GM21717 (cell line): ENCODE data around the gene TNRC6C.
"Not testable (repeated sequence)": the region's sequence is repeated elsewhere in the genome, so short reads cannot be mapped to it uniquely, and the experiment has no call there.

ENCODE experiments used
- ATAC-seq: cut with Tn5 transposase; IDR thresholded peaks from one replicate; pipeline ENCODE4 v1.9.1; 2021; ENCODE audit warnings: mild to moderate bottlenecking, moderate library complexity; ENCODE audit not compliant: unreplicated experiment

The TNRC6C gene

DNA sequence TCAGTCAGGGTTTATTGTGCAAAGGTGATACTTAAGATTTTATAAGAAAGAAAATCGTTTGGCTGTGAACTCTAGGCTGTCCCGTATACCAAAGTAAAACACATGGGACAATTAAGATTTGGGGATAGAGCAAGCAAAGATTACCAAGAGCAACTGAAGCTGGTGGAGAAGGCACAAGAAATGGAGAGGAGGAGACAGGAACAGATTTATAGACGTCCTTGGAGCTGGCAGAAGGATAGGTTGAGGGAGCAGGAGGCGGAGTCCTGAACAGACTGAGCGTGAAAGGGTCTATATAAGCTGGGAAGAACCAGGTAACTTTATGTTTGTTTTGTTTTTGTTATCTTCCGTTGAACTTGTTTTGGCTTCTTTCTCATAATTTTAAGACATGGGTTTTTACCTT lies 3.8 kb downstream of the TNRC6C start:
- no peak for ATAC-seq

DNA sequence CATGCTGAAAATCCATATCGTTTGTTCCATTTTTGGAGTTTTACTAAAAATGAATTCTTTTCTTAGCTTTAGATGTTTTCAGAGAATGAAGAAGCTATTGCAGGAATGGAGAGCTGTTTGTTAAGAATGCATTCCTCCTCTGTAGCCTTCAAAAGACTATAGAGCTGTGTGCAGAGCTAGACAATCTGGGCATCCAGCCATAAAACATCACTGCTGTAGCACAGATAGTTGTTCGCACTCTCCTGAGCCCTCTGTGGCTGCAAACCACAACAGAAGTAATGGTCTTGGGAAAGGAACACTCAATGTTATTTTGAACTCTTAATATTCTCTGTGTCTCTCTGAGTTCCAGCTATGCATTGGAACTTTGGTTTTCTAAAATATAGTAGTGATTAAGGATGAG lies 4.9 kb downstream of the TNRC6C start:
- ATAC-seq: no peak

DNA sequence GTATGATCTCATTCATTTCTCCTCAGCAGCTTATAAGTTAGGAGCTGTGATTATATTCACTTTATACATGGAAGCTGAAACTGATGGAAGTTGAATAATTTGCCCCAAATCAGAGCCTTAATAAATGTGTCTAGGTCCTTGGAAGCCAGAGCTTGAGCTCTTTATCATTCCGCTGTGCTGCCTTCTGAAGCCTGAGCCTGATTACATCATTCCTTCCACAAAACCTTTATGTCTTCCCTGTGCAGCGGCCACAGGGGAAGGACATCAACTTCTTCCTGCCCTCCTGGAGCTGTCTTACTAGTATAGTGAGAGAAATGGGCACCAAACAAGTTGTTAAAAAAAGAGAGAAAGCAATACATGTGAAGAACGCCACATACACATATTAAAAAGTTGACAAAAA lies 6.8 kb downstream of the TNRC6C start:
- ATAC-seq: no peak

DNA sequence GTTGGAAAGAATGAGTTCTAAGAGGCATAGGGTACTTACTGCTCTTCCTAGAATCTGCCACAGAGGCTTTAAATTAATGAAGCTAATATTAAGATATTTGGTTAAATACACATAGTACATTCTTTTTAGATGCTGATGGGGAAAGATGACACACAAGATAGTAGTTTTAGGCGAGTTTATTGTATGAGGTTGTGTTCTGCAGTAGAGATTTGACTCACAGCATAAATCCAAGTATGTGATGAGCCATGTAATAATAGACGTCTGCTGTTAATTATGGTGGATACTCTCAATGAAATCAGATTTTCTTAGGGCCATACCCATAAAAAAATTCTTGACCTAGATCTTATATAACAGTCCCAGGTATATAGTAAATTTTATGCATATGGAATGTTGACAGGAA lies 8.0 kb downstream of the TNRC6C start:
- no peak for ATAC-seq

DNA sequence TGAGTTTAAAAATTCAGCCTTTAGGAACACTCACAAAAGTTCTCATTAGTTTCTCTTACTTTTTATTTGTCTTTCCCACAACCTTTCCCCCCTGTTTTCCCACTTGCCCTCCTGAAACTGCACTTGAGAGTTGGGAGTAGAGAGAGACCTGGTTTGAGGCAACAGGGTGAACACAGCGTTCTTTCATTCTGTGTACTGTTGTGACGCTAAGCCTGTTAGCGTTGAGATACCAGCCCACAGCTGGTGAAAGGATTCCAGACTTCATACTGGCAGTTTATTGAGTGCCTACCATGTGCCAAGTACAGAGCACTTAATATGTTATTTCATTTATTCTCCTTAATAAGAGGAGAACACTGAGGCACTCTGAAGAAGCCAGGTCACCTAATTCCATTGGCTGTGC lies 10.3 kb downstream of the TNRC6C start:
- ATAC-seq: no peak

DNA sequence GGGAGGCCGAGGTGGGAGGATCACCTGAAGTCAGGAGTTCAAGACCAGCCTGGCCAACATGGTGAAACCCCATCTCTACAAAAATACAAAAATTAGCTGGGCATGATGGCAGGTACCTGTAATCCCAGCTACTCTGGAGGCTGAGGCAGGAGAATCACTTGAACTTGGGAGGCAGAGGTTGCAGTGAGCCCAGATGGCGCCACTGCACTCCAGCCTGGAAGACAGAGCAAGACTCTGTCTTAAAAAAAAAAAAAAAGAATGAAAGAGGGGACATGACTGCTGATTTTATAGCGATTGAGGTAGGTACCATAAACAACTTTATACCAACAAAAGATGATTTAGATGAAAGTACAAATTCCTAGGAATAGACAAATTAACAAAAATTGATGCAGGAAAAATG lies 13.8 kb downstream of the TNRC6C start:
- not testable (repeated sequence) for ATAC-seq

DNA sequence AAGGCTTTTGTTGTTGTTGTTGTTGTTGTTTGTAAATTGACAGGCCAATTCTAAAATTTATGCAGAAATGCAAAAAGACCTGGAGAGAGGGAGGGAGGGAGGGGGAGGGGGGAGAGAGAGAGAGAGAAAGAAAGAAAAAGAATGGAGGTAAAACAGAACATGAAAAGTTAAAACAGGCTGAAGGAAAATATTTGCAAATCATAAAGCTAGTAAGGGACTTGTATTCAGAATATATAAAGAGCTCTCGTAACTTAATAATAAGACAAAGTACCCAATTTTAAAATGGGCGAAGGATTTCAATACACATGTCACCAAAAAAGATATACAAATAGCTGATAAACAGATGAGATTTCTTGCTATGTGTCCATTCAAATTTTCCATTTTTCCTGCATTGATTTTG lies 15.4 kb downstream of the TNRC6C start:
- ATAC-seq: no peak

DNA sequence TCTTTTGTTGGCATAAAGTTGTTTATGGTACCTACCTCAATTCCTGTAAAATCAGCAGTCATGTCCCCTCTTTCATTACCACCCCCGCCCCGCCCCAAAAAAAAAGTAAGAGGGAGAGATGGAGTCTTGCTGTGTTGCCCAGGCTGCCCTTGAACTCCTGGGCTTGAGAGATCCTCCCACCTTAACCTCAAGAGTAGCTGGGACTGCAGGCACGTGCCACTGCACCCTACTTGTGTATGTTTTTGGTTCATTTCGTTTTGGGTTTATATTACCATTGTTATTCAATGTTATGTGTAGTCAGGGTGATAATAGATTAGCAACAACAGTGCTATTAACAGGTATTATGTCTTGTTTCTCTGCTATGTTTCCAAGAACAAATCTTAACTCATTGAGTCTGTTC lies 15.9 kb downstream of the TNRC6C start:
- no peak for ATAC-seq

DNA sequence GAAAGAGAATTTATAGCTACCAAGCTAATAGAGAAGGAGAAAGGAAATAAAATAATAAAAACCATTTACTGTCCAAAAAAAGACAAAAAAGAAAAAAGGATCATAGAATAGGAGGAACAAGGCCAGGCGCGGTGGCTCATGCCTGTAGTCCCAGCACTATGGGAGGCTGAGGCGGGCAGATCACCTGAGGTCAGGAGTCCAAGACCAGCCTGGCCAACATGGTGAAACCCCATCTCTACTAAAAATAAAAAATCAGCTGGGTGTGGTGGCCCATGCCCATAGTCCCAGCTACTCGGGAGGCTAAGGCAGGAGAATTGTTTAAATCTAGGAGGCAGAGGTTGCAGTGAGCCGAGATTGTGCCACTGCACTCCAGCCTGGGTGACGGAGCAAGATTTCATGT lies 23.9 kb downstream of the TNRC6C start:
- ATAC-seq: not testable (repeated sequence)

DNA sequence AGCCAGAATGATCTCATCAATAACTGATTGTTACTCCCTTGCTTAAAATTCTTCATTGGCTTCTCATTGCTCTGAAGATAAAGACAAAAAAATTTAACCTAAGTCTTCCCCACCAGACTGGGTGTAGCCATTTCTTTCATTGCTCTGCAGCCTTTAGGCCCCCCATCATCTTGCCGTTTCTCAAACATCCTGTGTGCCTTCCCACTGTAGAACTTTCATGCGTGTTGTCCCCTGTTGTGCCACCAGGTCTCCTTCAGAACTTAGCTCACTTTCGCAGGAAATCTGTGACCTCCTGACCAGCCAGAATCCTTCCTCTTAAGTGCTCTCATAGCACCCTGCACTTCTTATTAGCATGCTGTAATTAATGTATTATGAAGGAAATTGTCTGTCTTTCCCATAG lies 31.8 kb downstream of the TNRC6C start:
- ATAC-seq: no peak

DNA sequence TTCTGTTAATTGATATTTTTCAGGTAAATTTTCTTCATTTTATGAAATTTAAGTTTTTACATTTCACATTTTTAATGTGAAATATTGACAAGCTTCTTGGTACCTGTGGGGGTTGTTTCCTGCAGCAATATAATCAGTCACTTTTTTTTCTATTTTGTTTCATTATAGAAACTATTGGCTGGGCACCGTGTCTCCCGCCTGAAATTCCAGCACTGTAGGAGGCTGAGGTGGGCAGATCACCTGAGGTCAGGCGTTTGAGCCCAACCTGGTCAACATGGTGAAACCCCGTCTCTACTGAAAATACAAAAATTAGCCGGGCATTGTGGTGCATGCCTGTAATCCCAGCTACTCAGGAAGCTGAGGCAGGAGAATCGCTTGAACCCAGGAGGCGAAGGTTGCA lies 35.2 kb downstream of the TNRC6C start:
- not testable (repeated sequence) for ATAC-seq

DNA sequence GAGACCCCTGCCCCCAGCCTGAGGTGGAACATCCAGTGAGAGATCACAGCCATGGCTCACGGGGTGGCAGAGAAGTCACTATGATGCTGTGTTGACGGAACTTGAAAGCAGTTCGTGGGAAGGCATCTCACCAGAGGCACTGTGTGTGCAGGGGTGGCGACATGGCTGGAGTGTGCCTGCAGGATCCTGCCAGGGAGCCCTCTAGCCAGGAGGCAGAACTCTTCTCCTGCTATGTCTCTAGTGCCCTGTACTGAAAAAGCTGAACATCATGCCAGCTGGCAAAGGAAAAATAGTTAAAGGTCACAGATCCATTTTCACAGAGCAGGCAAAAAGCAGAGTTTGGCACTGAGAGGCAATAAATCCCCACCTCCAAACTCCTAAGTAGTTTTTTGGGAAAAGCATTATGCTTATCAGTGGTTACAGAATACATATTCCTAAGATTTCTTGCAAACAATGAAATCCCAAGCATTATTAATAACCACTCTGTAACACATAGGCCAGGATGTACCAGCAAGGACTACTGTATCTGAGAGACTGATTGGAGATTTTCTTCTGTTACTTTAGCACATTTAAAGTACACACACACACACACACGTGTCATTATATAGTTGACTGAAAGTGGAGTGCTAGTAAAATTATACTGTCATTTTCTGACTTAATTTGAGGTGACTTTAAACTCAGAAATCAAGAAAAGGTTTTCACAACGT lies 36.8 kb downstream of the TNRC6C start:
- ATAC-seq: no peak

DNA sequence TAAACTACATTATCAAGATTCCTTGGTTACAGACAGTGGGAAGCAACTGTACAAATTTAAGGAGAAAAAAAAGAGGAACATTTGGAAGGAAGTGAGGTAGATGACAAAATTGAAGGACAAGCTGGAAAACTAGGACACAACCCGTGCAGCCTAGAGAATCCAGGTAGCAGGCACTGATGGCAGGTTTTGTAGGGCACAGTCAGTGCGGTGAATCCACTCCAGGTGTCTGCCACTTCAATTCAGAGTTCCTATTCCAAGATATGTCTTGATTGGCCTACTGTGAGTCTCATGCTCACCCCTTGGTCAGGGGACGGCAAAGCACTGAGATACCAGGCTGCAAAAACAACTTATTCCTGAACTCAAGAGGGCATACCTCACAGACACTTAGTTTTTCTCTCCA lies 37.8 kb downstream of the TNRC6C start:
- ATAC-seq: no peak

DNA sequence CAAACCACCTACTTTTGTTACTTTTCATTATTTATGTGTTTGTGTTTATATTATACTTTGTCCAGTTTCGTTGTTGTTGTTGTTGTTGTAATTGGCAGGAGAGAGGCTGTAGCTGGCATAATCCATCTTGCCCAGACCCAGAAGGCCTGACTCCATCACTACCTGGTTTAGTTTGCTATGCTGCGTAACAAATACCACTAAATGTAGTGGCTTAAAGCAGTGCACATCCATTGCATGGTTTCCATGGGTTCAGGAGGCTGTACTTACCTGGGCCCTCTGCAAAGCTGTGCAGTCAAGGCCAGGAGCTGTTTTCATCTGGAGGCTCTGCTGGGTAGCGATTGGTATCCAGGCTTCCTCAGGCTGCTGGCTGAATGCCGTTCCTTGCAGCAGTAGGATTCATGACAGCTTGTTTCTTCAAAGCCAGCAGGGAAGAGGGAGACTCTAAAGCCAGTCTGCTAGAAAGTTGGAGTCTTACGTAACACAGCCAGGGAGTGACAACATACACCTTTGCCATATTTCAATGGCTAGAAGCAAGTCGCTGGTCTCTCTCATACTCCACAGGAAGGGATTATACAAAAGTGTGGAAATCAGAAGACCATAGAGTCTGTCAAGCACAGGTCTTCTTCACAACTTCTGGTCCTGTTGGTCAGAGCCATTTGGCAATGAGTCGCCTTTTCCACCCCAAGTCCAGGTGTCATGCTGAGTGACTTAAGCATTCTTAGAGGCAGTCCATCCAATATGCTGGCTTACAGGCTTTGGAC lies 41.1 kb downstream of the TNRC6C start:
- no peak for ATAC-seq

DNA sequence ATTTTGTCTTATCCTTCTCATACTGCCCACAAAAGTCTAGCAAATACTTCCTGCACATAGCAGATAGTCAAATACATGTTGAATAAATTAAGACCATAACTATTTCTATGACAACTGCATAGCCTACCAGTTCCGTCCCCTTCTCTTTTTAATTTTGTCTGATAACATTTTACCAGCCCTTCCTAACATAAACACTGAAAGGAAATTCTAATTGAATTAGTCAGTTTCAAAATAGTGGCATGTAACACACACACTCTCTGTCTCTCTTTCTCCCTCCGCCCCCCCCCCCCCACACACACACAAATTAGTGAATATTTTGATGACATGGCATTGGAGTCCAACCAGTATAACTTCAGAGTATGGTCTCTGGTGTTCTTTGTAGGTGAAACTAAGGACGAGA lies 41.8 kb downstream of the TNRC6C start:
- ATAC-seq: no peak

DNA sequence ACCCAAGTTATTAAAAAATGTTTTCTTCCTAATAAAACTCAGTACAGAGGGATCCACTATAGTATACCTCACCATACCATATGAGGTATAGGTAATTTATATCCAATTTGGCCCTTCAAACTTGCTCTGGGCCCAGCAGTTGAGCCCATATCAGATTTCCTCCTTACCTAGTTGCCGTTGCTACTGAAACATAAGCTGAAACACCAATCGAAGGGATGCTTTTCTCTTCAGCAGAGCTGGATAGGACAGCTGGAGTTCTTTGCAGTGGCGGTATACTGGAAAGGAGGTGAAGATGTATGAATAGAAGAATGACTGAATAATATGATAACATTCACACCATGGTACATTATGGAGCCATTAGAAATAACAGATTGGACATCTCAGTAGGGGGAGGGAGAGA lies 42.7 kb downstream of the TNRC6C start:
- ATAC-seq: no peak

DNA sequence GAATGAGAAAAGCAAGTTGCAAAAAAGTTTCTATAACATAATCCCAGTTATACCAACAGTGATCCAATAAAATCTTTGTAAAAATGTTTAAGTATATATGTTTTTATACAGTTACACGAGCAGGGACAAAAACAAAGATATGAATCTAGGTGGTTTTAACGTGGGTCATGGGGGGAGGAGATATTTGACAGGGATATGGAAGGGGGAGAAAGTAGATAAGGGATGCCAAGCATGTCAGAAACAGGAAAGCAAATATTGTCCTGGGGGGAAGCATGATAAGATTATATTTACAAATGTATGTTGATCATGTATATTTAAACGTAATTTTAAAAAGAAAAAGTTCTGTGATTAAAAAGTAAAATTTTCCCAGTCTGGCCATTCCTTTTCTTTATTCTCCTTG lies 43.1 kb downstream of the TNRC6C start:
- no peak for ATAC-seq

DNA sequence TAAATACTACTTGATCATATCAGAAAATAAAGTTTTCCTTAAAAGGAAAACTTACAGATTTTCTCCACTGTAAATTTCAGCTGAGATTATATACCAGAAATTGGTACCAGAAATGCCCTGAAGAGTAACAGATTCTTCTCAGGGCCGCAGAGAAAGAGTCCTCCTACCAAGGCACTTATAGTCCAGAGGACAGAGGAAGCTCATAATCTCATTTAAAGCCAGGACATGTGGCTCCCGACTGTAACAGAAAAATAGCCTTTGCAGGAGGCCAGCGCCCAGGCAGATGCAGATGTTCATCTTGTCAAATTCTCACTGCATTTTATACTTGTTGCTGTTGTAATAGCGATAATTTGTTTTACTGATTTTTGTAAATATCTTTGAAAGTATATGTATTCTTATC lies 43.7 kb downstream of the TNRC6C start:
- ATAC-seq: no peak

DNA sequence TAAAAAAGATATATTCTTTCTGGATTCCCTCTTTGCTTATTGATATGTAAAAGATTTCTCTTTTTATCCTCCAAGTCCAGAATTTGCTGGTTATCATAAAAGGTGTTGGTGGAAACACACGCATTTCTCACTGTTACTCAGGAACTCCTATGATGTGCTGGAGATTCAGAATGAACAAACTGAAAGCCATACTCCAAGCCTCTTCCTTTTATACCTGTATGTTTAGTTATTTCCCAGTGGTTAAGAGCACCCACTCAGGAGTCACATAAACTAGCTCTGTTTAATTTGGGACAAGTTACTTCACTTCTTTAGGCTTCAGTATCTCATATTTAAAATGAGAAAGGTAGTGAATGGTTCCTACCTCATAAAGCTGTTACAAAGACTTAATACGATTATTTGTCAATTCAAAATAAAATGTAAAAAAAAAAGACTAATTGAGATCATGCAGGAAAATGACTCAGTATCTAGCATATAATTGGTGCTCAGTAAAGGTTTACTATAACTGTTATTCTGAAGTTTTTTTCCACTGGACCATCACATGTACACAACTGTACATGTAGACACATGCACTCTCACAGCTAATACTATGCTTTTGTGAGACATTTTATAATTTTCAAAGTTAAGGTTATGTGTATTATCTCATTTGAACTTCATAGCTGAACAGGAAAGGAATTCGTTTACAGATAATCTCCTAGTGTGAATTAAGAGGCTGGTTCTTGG lies 47.1 kb downstream of the TNRC6C start:
- no peak for ATAC-seq

DNA sequence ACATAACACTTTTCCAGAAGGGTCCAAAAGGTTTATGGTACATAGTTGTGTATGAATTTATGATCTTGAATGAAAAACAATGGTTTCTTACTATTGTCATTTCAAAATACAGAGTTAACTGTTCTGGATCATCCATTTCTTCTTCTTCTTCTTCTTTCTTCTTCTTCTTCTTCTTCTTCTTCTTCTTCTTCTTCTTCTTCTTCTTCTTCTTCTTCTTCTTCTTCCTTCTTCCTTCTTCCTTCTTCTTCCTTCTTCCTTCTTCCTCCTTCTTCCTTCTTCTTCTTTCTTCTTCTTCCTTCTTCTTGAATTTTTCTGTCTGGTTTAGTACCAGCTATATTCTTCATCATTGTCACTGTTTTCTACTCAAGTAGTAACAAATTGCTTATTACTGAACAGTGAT lies 47.8 kb downstream of the TNRC6C start:
- ATAC-seq: no peak

DNA sequence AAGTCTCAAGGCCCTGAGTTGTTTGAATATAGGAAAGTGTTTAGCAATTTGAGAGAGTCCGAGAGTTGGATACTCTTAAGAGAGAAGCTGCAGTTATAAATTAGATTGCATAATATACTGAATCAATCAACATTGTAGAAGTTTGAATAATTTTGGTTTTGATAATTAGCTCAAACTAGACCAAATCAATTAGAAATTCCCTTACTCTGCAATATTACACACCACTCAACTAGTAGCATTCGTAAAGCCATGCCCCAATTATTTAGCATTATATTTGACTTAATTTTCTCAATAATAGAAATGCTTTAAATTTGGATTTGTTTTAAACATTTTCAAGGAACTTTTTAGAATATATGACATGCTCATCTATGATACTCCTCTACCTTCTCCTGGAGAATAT lies 49.1 kb downstream of the TNRC6C start:
- ATAC-seq: no peak

DNA sequence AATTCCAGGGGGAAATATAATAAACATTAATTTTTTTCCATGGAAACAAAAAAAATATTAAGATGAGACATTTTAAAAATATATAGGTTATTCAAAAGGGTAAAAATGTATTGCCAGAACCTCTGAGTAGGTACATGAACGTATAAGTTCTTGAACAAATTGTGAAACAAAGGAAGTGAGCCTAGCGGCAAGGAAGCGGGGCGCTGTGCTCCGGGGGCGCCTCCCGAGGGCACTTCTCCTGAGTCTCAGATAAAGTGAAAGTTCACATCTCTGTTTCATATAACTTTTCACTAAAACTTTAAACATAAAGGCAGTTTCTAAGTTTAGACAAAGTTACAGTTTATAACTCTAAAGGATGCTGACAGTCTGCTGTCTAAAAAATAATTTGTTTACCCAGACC lies 52.3 kb downstream of the TNRC6C start:
- no peak for ATAC-seq
